GM21367 (cell line): ENCODE measurements around the gene CDK19.
"Not testable (repeated sequence)": the region's sequence is repeated elsewhere in the genome, so short reads cannot be mapped to it uniquely, and the experiment has no call there.

Experiments used
- ATAC-seq: cut with Tn5 transposase; IDR thresholded peaks from one replicate; pipeline ENCODE4 v1.9.1; 2021; ENCODE audit not compliant: unreplicated experiment

CDK19 gene

GRCh38 chr6:110814102-110815014 is 911 bp downstream of the CDK19 start:
- ATAC-seq, result peak; percentile 8

DNA sequence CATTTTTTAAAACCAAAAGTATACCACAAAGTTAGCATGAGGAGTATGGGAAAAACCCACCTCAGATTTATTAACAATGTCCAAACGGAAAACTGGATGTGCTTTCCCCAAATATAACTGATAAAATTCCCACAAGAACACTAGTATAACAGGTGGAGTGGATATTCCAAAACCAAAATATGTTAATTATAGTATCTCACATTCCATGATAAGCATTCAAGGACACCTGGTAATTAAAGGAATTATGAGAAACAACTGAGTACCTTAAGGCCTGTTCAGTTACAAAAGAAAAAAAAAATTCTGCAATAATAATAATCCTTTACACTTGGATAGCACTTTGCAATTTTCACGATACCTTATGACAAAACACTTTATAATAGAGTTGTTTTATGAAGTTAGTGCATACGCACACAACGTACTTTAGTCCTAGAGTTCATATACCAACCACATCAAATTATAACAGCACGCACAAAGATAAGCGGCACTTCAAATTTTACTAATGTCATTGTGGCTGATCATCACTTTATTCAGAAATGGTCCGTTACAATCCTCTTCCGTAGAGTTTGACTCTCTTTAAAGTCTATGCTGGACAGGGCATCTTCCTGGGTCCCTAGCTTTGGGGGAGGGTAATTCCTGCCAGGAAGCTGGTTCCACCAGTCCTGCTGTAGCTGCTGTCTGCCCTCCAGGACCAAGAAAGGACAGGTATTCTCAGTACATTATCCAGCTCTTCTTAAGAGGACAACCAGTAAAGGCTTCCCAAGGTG is 1.7 kb downstream of the CDK19 start:
- no peak for ATAC-seq

DNA sequence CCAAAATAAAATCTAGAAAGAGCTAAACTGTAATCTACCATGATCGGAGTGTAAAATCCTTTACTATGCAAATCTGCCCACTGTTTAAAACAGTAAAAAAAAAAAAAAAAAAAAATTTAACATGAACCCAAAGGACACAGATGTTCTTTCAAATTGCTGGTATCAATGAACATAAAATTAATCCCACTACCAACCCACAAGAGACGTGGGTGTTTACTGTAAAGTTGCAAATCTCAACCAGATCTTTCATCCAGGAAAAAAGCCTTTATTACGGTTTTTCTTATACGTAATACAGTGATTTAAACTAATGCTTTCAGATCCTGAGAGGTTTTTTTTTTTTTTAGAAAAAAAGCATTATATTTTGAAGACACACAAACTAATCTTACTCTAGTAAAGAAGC is 2.5 kb downstream of the CDK19 start:
- ATAC-seq, result no peak

DNA sequence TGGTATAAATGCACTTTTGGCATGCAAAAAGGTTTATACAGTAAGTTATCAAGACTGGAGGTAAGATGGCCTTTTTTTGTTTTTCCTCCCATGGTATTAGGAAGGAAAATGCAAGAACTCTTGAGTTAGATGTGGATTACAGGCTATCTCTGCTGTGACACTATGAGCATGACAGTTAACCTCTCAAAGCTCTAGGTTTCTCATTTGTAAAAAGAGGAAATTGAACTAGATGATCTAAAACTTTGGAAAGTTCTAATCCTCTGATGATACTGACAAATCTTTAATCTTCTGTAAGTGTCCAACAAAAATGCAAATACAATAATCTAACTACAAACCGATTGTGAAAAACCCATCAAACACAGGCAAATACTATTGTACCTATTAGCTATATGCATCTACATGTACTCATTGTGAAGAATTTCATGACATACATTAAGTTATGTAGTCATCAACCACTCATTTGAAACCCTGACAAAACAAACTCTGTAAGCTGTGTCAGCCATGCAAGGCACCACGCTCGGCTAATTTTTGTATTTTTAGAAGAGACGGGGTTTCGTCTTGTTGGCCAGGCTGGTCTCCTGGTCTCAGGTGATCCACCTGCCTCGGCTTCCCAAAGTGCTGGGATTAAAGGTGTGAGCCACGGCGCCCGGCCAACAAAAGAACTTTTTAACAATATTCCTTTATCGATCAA is 4.2 kb downstream of the CDK19 start:
- ATAC-seq, result peak; percentile 14

GRCh38 chr6:110809792-110810191 is 5.5 kb downstream of the CDK19 start:
- no peak for ATAC-seq

GRCh38 chr6:110802175-110802574 is 13.1 kb downstream of the CDK19 start:
- ATAC-seq, result not testable (repeated sequence)

GRCh38 chr6:110800839-110801196 is 14.5 kb downstream of the CDK19 start:
- ATAC-seq, result no peak

- no peak for ATAC-seq
Observed at GRCh38 chr6:110800196-110800838, 15.0 kb downstream of the CDK19 start.

- no peak for ATAC-seq
Observed at GRCh38 chr6:110799655-110800054, 15.6 kb downstream of the CDK19 start.

DNA sequence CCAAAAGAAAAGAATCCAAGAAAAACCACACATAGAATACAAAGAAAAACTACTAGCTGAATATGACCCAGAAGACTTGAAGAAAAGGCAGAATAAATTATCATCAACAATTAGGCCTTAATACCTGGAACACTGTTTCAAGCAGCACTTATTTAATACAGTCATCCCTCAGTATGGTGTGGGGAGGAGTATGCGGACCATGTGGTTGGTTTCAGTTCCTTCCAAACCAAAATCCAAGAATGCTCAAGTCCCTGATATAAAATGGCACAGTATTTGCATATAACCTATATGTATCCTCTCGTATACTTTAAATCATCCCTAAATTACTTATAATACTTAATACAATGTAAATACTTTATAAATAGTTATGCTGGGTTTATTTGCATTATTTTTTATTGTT is 16.1 kb downstream of the CDK19 start:
- no peak for ATAC-seq

- ATAC-seq, result no peak
Observed at GRCh38 chr6:110795271-110795670, 20.0 kb downstream of the CDK19 start.

GRCh38 chr6:110786696-110787095 is 28.6 kb downstream of the CDK19 start:
- no peak for ATAC-seq

- ATAC-seq, result no peak
Observed at GRCh38 chr6:110786271-110786670, 29.0 kb downstream of the CDK19 start.

DNA sequence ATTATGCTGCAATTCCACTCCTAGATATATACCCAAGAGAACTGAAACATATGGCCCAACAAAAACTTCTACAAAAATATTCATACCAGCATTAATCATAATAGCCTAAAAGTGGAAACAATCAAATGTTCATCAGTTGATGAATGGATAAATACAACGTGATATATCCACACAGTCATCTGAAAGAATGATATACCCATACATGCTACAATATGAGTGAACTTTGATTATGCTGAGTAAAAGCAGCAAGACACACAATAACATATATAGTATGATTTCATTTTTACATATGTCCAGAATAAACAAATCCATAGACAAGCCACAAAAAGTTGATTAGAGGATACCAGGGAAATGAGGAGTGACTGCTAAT is 30.7 kb downstream of the CDK19 start:
- peak; percentile 4 for ATAC-seq

GRCh38 chr6:110781522-110782214 is 33.6 kb downstream of the CDK19 start:
- no peak for ATAC-seq

DNA sequence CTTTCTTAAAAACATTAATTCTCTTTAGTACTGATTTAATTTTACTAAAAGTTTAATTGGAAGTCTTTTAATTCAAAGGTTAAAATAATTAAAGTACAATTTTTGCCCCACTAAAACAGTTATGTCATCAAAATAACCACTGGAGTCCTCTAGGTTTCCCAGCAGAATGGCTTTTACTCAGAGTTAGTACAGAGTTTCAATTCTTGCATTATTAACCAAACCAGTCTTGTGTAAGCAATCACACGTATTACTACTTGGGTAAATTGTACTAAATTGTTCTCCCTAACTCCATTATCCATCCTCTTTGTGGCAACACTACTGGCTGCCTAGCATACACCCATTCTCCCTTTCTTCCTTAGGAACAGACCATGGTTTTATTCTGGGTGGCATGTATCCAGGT is 36.9 kb downstream of the CDK19 start:
- ATAC-seq, result no peak

DNA sequence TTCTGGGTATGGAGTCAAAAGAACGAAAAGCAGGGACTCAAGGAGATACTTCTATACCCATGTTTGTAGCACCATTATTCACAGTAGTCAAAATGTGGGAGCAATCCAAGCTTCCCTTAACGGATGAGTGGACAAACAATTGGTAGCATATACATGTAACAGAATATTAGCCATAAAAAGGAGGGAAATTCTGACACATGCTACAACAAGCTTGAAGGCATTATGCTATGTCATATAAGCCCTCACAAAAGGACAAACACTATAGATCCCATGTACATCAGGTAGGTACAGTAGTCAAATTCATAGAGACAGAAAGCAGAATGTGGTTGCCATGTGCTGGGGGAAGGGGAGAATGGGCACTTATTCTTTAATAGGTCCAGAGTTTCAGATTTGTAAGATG is 37.6 kb downstream of the CDK19 start:
- ATAC-seq, result no peak

DNA sequence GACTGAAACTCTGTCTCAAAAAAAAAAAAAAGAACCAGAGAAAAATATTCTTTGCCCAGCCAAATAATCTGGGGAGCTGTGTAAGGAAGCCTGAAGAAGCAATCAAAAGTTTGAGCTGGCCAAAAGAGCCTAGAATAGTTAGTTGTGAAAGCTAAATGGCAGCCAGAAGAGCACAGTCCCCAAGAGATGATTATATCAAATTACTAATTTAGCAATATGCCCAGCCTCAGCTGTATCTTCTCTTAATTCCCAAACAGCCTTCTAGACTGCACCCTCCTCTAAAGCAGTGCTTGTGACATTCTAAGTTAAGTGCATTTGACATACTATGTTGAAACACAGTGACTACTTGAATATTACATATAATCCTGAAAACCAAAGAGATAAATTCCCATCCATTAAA is 38.9 kb downstream of the CDK19 start:
- no peak for ATAC-seq

- ATAC-seq, result no peak
Observed at GRCh38 chr6:110769923-110770322, 45.3 kb downstream of the CDK19 start.

DNA sequence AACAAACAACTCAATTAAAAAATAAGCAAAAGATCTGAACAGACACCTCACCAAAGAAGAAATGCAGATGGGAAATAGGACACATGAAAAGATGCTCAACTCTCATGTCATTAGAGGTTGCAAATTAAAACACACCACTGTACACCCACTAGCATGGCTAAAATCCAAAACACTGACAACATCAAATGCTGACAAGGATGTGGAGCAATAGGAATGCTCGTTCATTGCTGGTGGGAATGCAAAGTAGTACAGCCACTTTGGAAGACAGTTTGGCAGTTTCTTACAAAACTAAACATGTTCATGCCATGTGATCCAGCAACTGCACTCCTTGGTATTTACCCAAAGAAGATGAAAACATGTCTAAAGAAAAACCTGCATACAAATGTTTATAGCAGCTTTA is 47.2 kb downstream of the CDK19 start:
- no peak for ATAC-seq

DNA sequence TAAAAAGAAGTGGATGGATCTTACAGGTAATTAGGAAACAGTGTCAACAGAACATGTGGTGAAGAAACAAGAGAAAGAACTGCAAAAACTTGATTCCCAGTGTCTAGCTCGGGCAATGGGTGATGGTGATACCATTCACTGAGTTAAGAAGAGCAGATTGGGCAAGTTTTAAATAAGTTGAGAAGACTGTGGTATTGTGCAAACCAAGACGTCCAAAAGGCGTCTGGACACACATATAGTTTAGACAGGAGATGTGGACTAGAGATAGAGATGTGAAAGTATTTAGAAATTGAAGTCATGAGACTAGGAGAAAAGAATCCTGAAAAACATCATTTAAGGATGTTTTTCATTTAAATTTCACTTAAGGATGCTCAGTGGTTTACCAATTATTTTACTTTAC is 53.9 kb downstream of the CDK19 start:
- no peak for ATAC-seq
